HEK293 (cell line): ENCODE measurements around the gene SLC16A6.

ENCODE experiments used
- CTCF ChIA-PET: fragments of 350-600 bp; formaldehyde crosslinking; extraction: SDS; loops from one replicate; lab custom pipeline; 2021; ENCODE audit warnings: antibody characterized with exemption; lab: Yijun Ruan, JAX
- POLR2A ChIA-PET: fragments of 300-600 bp; formaldehyde crosslinking; extraction: SDS; loops from one replicate; lab custom pipeline; 2020; ENCODE audit warnings: antibody characterized with exemption, inconsistent platforms; lab: Yijun Ruan, JAX
- H3K27ac ChIP-seq: fragments of 200-500 bp; sonication (Bioruptor generic); 2 replicates; pipeline ENCODE4 v1.5.1; 2014; ENCODE audit warnings: low read depth, low read length, control low read depth, inconsistent platforms; ENCODE audit errors: extremely low read depth
- H3K36me3 ChIP-seq, 2 experiments: fragments of 200-500 bp in 1 of 2; sonication (Bioruptor generic) in 1 of 2; 1 replicate in 1 of 2; 2 replicates in 1 of 2; pipeline ENCODE4 v1.5.1; 2014 to 2017; ENCODE audit warnings: inconsistent platforms in 2 of 2, low read length in 2 of 2; ENCODE audit not compliant: control insufficient read depth in 2 of 2, insufficient read depth in 1 of 2
- H3K4me1 ChIP-seq: fragments of 200-500 bp; sonication (Bioruptor generic); 2 replicates; pipeline ENCODE4 v1.5.1; 2014; ENCODE audit warnings: mild to moderate bottlenecking, low read length, inconsistent platforms; ENCODE audit not compliant: control insufficient read depth, insufficient read depth
- H3K4me3 ChIP-seq: 2 replicates; pipeline ENCODE4 v1.5.1; 2011; ENCODE audit warnings: low read depth, mild to moderate bottlenecking, control low read depth, low read length, moderate library complexity
- H3K9me3 ChIP-seq: fragments of 200-500 bp; sonication (Bioruptor generic); 2 replicates; pipeline ENCODE4 v1.5.1; 2014; ENCODE audit warnings: low read depth, low read length, inconsistent platforms; ENCODE audit not compliant: control insufficient read depth, insufficient read depth
- HOXD13 ChIP-seq: sonication (generic); formaldehyde crosslinking; IDR thresholded peaks from 2 replicates; pipeline ENCODE4 v1.8.0; 2022; ENCODE audit warnings: missing genetic modification reagents, borderline replicate concordance
- KLF1 ChIP-seq: fragments of 450-650 bp; formaldehyde crosslinking; IDR thresholded peaks from 2 replicates; pipeline ENCODE4 v1.5.1; 2016; ENCODE audit warnings: missing biosample characterization, missing genetic modification characterization
- KLF10 ChIP-seq: fragments of 450-650 bp; IDR thresholded peaks from 2 replicates; pipeline ENCODE4 v1.5.1; 2018; ENCODE audit warnings: missing biosample characterization, mild to moderate bottlenecking, missing genetic modification characterization
- KLF7 ChIP-seq: fragments of 450-650 bp; formaldehyde crosslinking; IDR thresholded peaks from 2 replicates; pipeline ENCODE4 v1.5.1; 2016; ENCODE audit warnings: missing biosample characterization, missing genetic modification characterization, borderline replicate concordance
- PRDM6 ChIP-seq: fragments of 450-650 bp; formaldehyde crosslinking; IDR thresholded peaks from 2 replicates; pipeline ENCODE4 v1.5.1; 2017; ENCODE audit warnings: missing biosample characterization, missing genetic modification characterization
- REPIN1 ChIP-seq: fragments of 450-650 bp; formaldehyde crosslinking; IDR thresholded peaks from 2 replicates; pipeline ENCODE4 v1.5.1; 2017; ENCODE audit warnings: missing biosample characterization, missing genetic modification characterization, low read depth
- SCRT1 ChIP-seq: fragments of 450-650 bp; formaldehyde crosslinking; IDR thresholded peaks from 2 replicates; pipeline ENCODE4 v1.5.1; 2016; ENCODE audit warnings: missing biosample characterization, missing genetic modification characterization, borderline replicate concordance
- TCF7L2 ChIP-seq: IDR thresholded peaks from 2 replicates; pipeline ENCODE4 v1.6.1; 2011; ENCODE audit warnings: low read depth, mild to moderate bottlenecking, inconsistent platforms, low read length, moderate library complexity, borderline replicate concordance
- WT1 ChIP-seq: fragments of 450-650 bp; formaldehyde crosslinking; IDR thresholded peaks from 2 replicates; pipeline ENCODE4 v1.5.1; 2016; ENCODE audit warnings: missing biosample characterization, missing genetic modification characterization
- ZBTB17 ChIP-seq: fragments of 450-650 bp; formaldehyde crosslinking; IDR thresholded peaks from 2 replicates; pipeline ENCODE4 v1.5.1; 2016; ENCODE audit warnings: missing biosample characterization, missing genetic modification characterization
- ZFP3 ChIP-seq: fragments of 450-650 bp; formaldehyde crosslinking; IDR thresholded peaks from 2 replicates; pipeline ENCODE4 v1.5.1; 2016; ENCODE audit warnings: low read depth, missing biosample characterization, missing genetic modification characterization
- ZFP69B ChIP-seq: fragments of 450-650 bp; formaldehyde crosslinking; IDR thresholded peaks from 2 replicates; pipeline ENCODE4 v1.5.1; 2016; ENCODE audit warnings: missing biosample characterization, missing genetic modification characterization
- ZNF121 ChIP-seq: fragments of 450-650 bp; formaldehyde crosslinking; IDR thresholded peaks from 2 replicates; pipeline ENCODE4 v1.5.1; 2016; ENCODE audit warnings: missing biosample characterization, missing genetic modification characterization
- ZNF133 ChIP-seq: fragments of 450-650 bp; formaldehyde crosslinking; IDR thresholded peaks from 2 replicates; pipeline ENCODE4 v1.5.1; 2016; ENCODE audit warnings: missing biosample characterization, missing genetic modification characterization
- ZNF18 ChIP-seq: fragments of 450-650 bp; formaldehyde crosslinking; IDR thresholded peaks from 2 replicates; pipeline ENCODE4 v1.5.1; 2016; ENCODE audit warnings: missing biosample characterization, missing genetic modification characterization
- ZNF184 ChIP-seq: fragments of 450-650 bp; IDR thresholded peaks from 2 replicates; pipeline ENCODE4 v1.5.1; 2018; ENCODE audit warnings: missing biosample characterization, mild to moderate bottlenecking, missing genetic modification characterization
- ZNF214 ChIP-seq: fragments of 450-650 bp; formaldehyde crosslinking; IDR thresholded peaks from 2 replicates; pipeline ENCODE4 v1.5.1; 2017; ENCODE audit warnings: missing biosample characterization, mild to moderate bottlenecking, missing genetic modification characterization, borderline replicate concordance
- ZNF341 ChIP-seq: fragments of 450-650 bp; formaldehyde crosslinking; IDR thresholded peaks from 2 replicates; pipeline ENCODE4; 2016; ENCODE audit warnings: low read depth, missing biosample characterization, missing genetic modification characterization
- ZNF391 ChIP-seq: fragments of 450-650 bp; formaldehyde crosslinking; IDR thresholded peaks from 2 replicates; pipeline ENCODE4 v1.5.1; 2016; ENCODE audit warnings: low read depth, missing biosample characterization, missing genetic modification characterization, borderline replicate concordance
- ZNF426 ChIP-seq: fragments of 450-650 bp; formaldehyde crosslinking; IDR thresholded peaks from 2 replicates; pipeline ENCODE4 v1.5.1; 2017; ENCODE audit warnings: missing biosample characterization, missing genetic modification characterization, mild to moderate bottlenecking, inconsistent platforms, moderate library complexity
- ZNF48 ChIP-seq: fragments of 450-650 bp; formaldehyde crosslinking; IDR thresholded peaks from 2 replicates; pipeline ENCODE4 v1.5.1; 2016; ENCODE audit warnings: missing biosample characterization, missing genetic modification characterization
- ZNF529 ChIP-seq: fragments of 450-650 bp; formaldehyde crosslinking; IDR thresholded peaks from 2 replicates; pipeline ENCODE4 v1.5.1; 2017; ENCODE audit warnings: missing genetic modification characterization, missing biosample characterization; ENCODE audit not compliant: insufficient replicate concordance
- ZNF571 ChIP-seq: fragments of 450-650 bp; formaldehyde crosslinking; IDR thresholded peaks from 2 replicates; pipeline ENCODE4 v1.5.0; 2017; ENCODE audit warnings: missing biosample characterization, missing genetic modification characterization
- ZNF660 ChIP-seq: fragments of 450-650 bp; IDR thresholded peaks from 2 replicates; pipeline ENCODE4 v1.5.1; 2018; ENCODE audit warnings: missing biosample characterization, mild to moderate bottlenecking, missing genetic modification characterization
- ZNF664 ChIP-seq: fragments of 450-650 bp; formaldehyde crosslinking; IDR thresholded peaks from 2 replicates; pipeline ENCODE4 v1.5.1; 2016; ENCODE audit warnings: missing biosample characterization, missing genetic modification characterization
- ZNF677 ChIP-seq: fragments of 450-650 bp; IDR thresholded peaks from 2 replicates; pipeline ENCODE4 v1.5.0; 2018; ENCODE audit warnings: missing biosample characterization, mild to moderate bottlenecking, missing genetic modification characterization, moderate library complexity
- ZSCAN16 ChIP-seq: fragments of 450-650 bp; formaldehyde crosslinking; IDR thresholded peaks from 2 replicates; pipeline ENCODE4 v1.5.1; 2016; ENCODE audit warnings: missing biosample characterization, missing genetic modification characterization
- ZSCAN30 ChIP-seq: fragments of 450-650 bp; IDR thresholded peaks from 2 replicates; pipeline ENCODE4 v1.5.1; 2018; ENCODE audit warnings: missing biosample characterization, mild to moderate bottlenecking, missing genetic modification characterization, moderate library complexity
- ZSCAN4 ChIP-seq: fragments of 450-650 bp; formaldehyde crosslinking; IDR thresholded peaks from 2 replicates; pipeline ENCODE4 v1.5.1; 2017; ENCODE audit warnings: missing biosample characterization, missing genetic modification characterization
- TF ChIP-seq, protein P1 (sequence below): fragments of 450-650 bp; formaldehyde crosslinking; IDR thresholded peaks from 2 replicates; pipeline ENCODE4 v1.5.1; 2016; ENCODE audit warnings: missing biosample characterization, missing genetic modification characterization
- TF ChIP-seq, protein P2 (sequence below): fragments of 450-650 bp; formaldehyde crosslinking; IDR thresholded peaks from 2 replicates; pipeline ENCODE4 v1.5.1; 2017; ENCODE audit warnings: missing biosample characterization, missing genetic modification characterization

The SLC16A6 gene

DNA sequence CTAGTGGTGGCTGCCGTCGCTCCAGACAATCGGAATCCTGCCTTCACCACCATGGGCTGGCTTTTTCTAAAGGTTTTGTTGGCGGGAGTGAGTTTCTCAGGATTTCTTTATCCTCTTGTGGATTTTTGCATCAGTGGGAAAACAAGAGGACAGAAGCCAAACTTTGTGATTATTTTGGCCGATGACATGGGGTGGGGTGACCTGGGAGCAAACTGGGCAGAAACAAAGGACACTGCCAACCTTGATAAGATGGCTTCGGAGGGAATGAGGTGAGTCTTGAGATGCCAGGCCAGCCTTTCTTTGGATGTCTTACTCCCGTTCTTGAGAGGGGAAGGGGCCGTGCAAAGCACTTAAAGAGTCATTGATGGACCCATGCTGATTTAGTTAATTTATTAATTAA is 16.5 kb upstream of the SLC16A6 start:
- CTCF ChIA-PET: interaction anchor here (0.7 to 3.1 kb wide), 2 partner anchors 65 to 91 kb away, joined by 3 to 10 read pairs; no protein-coding TSS in a partner anchor

DNA sequence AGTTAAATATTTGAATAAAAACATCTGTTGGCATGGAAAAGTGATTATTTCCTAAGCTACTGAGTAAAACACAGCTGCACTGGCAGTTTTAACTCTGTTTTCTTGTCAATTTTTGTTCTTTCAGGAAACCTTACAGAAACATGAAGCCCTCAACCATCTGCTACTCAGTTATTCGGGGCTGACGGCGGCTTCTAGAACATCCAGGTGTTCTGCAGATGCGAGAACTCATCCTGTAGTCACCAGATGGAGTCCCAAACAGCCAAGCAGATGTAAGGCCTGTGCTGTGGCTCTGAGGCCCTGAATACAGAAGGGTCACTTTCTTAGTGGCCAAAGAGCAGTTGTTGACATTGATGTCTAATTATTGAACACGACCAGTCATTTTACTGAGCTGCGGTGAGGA is 15.9 kb upstream of the SLC16A6 start:
- no peak overlapping the region for H3K4me3 ChIP-seq
- ChIA-PET CTCF (interaction anchor here (3.1 kb wide), 1 partner anchor 92 kb away, joined by 10 read pairs; no protein-coding TSS in a partner anchor), POLR2A (no interaction called here)
- no peaks in the 10 kb centered on the region for H3K36me3 ChIP-seq
- H3K4me1 ChIP-seq: no peaks in the 10 kb centered on the region
- TF ChIP-seq ZNF341 (tag by site-specific recombination) (no peak), KLF1 (no peak), TCF7L2 (no peak), KLF10 (no peak), ZNF660 (tag by site-specific recombination) (no peak), ZSCAN16 (tag by site-specific recombination) (no peak), ZBTB17 (tag by site-specific recombination) (no peak), ZFP69B (no peak), ZNF48 (tag by site-specific recombination) (no peak), SCRT1 (tag by site-specific recombination) (no peak), ZSCAN30 (no peak), HOXD13 (no peak), REPIN1 (tag by site-specific recombination) (no peak), ZNF214 (tag by site-specific recombination) (no peak), WT1 (tag by site-specific recombination) (no peak), ZNF677 (tag by site-specific recombination) (no peak), ZNF18 (tag by site-specific recombination) (no peak)
- TF ChIP-seq, protein P1, sequence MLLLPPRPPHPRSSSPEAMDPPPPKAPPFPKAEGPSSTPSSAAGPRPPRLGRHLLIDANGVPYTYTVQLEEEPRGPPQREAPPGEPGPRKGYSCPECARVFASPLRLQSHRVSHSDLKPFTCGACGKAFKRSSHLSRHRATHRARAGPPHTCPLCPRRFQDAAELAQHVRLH (tag by site-specific recombination): no peak
- no peaks in the 10 kb centered on the region for H3K9me3 ChIP-seq
- no peak overlapping the region for H3K27ac ChIP-seq

More for the DNA sequence above, 16.5 kb upstream of the SLC16A6 start:
- TF ChIP-seq KLF7 (tag by site-specific recombination) (no peak), ZNF184 (no peak), ZFP3 (tag by site-specific recombination) (no peak), ZNF121 (no peak), ZNF664 (tag by site-specific recombination) (no peak), ZNF571 (tag by site-specific recombination) (no peak), ZNF391 (no peak), ZNF529 (tag by site-specific recombination) (no peak), ZSCAN4 (tag by site-specific recombination) (no peak), ZNF341 (tag by site-specific recombination) (no peak), ZNF133 (tag by site-specific recombination) (no peak), PRDM6 (tag by site-specific recombination) (no peak), ZNF426 (tag by site-specific recombination) (no peak), ZNF214 (tag by site-specific recombination) (no peak)
- TF ChIP-seq, protein P2, sequence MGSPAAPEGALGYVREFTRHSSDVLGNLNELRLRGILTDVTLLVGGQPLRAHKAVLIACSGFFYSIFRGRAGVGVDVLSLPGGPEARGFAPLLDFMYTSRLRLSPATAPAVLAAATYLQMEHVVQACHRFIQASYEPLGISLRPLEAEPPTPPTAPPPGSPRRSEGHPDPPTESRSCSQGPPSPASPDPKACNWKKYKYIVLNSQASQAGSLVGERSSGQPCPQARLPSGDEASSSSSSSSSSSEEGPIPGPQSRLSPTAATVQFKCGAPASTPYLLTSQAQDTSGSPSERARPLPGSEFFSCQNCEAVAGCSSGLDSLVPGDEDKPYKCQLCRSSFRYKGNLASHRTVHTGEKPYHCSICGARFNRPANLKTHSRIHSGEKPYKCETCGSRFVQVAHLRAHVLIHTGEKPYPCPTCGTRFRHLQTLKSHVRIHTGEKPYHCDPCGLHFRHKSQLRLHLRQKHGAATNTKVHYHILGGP (tag by site-specific recombination): no peak
- TF ChIP-seq, all 188 proteins: peak for 0
- Histone ChIP-seq H3K36me3 (no peaks in the 10 kb centered on the region), H3K27ac (no peak overlapping the region), H3K4me1 (no peaks in the 10 kb centered on the region), H3K4me3 (no peak overlapping the region), H3K9me3 (no peaks in the 10 kb centered on the region)
- POLR2A ChIA-PET: no interaction called here
